ENCODE data around the gene ENPEP.
"Not testable (repeated sequence)": the region's sequence is repeated elsewhere in the genome, so short reads cannot be mapped to it uniquely, and the experiment has no call there.

ENPEP gene, protein sequence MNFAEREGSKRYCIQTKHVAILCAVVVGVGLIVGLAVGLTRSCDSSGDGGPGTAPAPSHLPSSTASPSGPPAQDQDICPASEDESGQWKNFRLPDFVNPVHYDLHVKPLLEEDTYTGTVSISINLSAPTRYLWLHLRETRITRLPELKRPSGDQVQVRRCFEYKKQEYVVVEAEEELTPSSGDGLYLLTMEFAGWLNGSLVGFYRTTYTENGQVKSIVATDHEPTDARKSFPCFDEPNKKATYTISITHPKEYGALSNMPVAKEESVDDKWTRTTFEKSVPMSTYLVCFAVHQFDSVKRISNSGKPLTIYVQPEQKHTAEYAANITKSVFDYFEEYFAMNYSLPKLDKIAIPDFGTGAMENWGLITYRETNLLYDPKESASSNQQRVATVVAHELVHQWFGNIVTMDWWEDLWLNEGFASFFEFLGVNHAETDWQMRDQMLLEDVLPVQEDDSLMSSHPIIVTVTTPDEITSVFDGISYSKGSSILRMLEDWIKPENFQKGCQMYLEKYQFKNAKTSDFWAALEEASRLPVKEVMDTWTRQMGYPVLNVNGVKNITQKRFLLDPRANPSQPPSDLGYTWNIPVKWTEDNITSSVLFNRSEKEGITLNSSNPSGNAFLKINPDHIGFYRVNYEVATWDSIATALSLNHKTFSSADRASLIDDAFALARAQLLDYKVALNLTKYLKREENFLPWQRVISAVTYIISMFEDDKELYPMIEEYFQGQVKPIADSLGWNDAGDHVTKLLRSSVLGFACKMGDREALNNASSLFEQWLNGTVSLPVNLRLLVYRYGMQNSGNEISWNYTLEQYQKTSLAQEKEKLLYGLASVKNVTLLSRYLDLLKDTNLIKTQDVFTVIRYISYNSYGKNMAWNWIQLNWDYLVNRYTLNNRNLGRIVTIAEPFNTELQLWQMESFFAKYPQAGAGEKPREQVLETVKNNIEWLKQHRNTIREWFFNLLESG

DNA sequence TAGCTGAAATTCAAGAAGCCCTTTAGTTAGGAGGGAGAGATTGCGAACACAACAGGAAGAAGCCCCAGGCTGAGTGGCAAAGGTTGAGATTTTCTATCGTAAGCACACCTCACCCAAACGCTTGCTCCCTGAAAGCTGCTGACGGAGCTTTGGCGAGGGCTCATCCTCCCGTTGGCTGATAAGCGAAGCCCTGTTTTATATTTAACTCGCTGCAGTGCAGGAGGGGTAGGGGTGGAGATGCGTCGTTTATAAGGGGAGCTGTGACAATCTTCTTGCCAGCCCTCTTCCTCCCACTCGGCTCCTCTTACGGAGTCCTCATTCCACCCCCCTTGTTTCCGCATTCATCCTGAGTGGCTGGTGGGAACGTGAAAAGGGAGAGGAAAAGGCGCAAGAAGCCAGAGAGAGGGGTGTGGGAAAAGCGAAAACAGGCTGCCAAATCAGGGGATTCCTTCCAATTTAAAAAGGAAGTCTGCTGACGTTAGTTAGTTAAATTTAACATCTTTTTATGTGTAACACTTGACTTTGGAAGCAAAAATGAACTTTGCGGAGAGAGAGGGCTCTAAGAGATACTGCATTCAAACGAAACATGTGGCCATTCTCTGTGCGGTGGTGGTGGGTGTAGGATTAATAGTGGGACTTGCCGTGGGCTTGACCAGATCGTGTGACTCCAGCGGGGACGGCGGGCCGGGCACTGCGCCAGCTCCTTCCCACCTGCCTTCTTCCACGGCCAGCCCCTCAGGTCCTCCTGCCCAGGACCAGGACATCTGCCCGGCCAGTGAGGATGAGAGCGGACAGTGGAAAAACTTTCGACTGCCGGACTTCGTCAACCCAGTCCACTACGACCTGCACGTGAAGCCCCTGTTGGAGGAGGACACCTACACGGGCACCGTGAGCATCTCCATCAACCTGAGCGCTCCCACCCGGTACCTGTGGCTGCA is at the start of gene ENPEP:
ENPEP (plus strand) TSS at position 275 of the 938 bp plus-strand sequence; CDS start at position 535, 260 bp downstream.
- DNase-seq (ENCODE audit: low spot score) = no peak

DNA sequence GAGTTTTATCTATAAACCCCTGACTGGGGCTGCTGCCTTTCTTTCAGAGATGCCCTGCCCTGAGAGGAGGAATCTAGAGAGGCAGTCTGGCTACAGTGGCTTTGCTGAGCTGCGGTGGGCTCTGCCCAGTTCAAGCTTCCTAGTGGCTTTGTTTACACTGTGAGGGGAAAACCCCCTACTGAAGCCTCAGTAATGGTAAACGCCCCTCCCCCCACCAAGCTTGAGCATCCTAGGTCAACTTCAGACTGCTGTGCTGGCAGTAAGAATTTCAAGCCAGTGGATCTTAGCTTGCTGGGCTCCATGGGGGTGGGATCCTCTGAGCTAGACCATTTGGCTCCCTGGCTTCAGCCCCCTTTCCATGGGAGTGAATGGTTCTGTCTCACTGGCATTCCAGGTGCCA is 44.1 kb upstream of the ENPEP start:
- not testable (repeated sequence) for DNase-seq (ENCODE audit: low spot score)

- not testable (repeated sequence) for DNase-seq (ENCODE audit: low spot score)
Measured at GRCh38 chr4:110437292-110437691, 38.7 kb upstream of the ENPEP start.

DNA sequence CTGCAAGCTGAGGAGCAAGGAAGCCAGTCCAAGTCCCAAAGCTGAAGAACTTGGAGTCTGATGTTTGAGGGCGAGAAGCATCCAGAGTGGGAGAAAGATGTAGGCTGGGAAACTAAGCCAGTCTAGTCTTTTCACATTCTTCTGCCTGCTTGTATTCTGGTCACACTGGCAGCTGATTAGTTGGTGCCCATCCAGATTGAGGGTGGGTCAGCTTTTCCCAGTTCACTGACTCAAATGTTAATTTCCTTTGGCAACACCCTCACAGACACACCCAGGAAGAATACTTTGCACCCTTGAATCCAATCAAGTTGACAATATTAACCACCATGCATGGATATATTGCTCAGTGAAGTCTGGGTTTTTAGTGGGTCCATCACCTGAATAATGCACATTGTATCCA is 36.7 kb upstream of the ENPEP start:
- DNase-seq (ENCODE audit: low spot score) = not testable (repeated sequence)

DNA sequence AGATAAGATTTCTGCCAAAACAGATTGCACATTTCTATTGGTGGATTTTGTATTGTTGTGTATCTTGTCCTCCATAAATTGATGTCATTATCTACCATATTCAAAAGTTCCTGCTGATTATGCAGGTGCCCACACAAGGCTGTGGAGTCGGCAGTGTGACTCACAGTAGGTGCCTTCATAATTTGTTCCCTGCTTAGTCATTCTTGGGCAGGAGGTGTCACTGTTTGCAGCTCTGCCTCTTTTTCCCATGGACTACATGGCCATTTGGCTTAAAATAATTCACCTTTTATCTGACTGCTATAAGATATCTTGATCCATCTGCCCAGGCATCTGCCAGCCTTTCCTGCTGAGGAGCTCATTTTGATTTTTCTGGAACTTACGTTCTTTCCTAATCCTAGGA is 33.6 kb upstream of the ENPEP start:
- DNase-seq (ENCODE audit: low spot score) = no peak

GRCh38 chr4:110442788-110443187 is 33.2 kb upstream of the ENPEP start:
- DNase-seq (ENCODE audit: low spot score) = no peak

- no peak for DNase-seq (ENCODE audit: low spot score)
Measured at GRCh38 chr4:110449947-110450346, 26.0 kb upstream of the ENPEP start.

- DNase-seq (ENCODE audit: low spot score) = no peak
Measured at GRCh38 chr4:110452546-110452945, 23.4 kb upstream of the ENPEP start.

- no peak for DNase-seq (ENCODE audit: low spot score)
Measured at GRCh38 chr4:110454441-110454840, 21.5 kb upstream of the ENPEP start.

DNA sequence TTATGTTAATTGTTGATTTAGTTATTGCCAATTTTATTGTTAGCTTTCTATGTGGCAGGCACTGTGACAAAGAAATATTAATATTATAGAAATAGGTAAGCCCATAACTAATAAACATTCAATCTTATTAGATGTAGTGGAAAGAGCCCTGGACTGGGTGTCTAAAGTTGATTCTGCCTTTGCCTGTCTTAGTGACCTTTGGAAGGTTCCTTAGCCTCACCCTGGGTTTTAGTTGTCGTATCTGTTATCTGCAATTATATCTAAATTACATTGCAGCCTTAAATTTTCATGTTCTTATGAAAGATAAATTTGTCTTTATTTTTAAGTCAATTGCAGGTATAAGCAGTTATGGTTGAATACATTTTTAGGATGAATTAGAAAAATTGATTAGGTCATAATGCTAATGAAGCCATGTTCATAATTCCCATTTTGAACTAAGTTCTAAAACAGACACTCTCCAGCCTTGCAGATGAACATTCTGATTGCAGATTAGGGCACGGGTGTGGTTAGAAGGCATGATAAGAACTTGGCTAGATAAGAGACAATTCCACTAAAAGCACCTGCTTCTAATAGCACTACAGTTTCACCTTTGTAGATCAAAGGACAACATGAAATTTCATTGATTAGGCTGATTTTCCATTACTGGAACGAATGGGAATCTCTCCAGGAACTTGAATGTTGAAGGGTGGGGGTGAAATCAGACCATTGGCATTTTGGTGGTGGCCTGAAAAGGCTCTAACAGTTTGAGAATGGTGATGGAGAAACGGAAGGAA is 17.3 kb upstream of the ENPEP start:
- DNase-seq (ENCODE audit: low spot score) = no peak

DNA sequence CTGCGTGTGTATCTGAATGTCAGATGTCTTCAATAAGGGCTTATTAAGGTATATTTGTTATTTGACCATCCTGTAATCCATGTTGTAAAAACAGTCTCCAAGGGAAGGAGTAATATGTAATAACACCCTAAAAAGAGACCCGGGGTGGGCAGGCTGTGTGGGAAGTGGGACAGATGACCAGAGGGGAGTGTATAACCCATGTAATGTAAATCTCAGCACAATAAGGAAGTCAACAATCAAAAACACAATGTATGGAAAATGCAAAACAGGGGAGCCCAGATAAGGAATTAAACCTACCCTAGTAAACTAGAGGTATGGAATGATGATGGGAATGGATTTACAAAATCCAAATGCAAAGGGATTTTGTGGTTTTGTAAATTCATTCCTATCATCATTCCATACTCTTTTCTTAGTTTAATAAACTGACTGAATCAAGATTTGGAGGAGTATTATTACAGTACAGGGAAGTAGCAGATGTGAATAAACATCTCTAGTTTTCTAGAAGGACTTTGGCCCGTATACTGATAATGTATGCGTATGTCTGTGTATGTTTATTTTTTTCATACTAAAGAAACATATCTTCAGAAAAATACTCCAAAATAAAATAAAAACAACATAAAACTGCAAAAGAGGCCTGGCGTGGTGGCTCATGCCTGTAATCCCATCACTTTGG is 15.7 kb upstream of the ENPEP start:
- no peak for DNase-seq (ENCODE audit: low spot score)

DNA sequence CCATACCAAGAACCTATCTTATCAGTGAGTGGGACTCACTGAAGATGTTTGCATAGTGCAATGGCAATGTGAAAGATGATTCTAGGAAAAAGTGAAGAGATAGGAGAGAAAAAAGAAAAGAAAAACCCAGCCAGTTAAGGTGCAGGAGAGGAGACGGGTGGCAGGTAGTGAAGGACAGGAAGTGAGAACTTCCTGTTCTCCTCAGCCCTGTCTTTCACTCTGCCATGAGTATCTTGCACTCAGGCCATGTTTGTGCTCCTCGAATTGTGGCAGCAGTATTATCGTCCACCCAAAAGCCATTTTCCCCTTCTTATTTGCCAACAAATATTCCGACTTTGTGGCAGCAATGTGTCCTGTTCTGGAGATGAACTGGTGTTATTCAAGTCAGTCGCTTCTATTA is 8.6 kb upstream of the ENPEP start:
- no peak for DNase-seq (ENCODE audit: low spot score)

DNA sequence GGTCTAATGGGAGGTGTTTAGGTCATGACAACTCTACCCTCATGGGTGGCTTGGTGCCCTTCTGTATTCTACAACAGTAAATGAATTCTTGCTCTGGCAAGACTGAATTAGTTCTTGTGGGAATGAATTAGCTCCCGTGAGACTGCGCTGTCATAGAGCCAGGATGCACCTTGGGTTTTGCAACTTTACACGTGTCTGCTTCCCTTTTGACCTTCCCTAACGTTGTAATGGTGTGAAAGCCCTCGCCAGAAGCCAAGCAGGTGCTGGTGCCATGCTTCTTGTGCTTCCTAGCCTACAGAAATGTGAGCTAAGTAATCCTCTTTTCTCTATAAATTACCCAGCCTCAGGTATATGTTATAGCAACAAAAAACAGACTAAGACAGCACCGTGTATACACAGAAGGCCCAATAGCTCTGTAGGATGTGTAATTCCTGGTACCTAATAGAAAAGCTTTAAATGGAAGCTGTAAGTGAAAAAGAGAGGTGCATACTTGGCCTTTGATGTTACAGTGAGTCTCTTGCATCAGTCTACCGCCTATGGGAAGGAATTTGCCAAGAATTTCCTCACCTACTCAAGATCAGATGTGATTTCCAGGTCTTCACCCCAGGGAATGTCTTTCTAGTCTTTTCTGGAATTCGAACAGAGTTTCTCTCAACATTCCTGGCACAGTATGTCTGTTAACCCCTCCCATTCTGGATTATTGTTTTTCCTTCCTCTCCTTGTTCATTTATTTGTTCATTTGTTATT is 3.2 kb upstream of the ENPEP start:
- DNase-seq (ENCODE audit: low spot score) = no peak

DNA sequence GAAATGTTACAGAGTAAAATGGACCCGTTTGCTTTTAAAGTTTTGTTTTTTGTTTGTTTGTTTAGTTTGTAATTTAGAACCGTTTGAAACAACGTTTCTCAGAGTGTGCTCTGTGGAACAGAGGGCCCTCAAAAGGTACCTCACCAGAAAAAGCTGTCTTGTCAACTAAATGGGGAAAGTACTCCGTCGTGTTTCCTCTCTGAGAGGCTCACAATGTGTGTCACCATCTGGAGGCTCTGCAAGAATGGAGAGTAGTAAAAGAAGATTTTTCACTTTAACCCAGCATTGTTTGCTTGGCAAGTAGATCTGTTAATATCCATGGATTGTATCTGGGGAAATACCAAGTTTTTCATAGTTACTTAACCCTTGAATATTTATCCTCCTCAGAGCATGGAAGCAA is 1.5 kb upstream of the ENPEP start:
- DNase-seq (ENCODE audit: low spot score) = no peak

GRCh38 chr4:110475080-110475479 is 875 bp upstream of the ENPEP start:
- DNase-seq (ENCODE audit: low spot score) = not testable (repeated sequence)

- no peak for DNase-seq (ENCODE audit: low spot score)
Measured at GRCh38 chr4:110477836-110478235, 1.9 kb downstream of the ENPEP start.

DNA sequence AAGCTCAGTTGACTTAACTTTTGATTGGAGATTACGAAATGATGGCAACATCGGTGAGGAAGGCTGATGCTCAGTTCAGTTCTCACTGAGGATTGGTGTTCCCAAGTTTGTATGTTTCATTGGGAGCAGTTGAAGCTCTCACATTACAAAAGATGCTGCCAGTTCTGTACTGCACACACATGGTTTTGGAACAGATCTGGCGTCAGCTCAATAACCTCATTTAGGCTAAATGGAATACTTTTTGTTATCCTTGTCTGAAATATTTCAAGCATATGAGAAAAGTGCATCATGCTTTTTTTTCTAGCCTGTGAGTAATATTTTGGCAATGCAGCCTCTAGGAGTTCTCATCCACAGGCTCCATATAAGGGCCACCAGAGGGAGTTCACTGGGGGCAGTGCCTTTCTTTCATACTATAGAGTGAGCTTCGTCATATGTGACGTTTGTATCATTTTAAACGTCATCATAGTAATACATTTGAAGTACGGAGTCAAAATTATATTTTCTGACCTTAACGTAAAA is 4.1 kb downstream of the ENPEP start:
- DNase-seq (ENCODE audit: low spot score) = no peak

DNA sequence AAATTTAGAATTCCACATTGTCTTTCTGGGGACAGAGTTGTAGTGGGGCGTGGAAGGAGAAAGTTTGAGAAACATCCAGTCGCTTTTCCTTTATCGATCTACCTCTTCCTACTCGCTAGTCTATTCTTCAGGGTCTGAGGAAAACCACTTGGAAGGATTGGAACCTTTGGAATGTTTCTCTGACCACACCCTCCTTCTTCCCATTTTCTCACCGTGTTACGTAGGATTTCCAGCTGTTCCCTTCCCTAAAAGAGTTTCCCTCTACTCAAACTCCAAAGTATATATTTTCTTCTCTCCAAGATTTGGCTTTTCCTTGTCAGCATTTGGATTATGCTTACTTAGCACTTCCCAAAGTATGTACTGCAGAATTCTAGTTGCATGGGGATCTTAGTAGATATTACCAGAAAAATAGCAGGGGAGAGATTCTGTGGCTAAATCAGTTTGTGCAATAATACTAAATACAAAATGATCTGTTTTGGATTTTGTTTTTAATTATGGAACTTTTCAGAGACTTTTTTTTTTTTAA is 4.9 kb downstream of the ENPEP start:
- DNase-seq (ENCODE audit: low spot score) = no peak

- no peak for DNase-seq (ENCODE audit: low spot score)
Measured at GRCh38 chr4:110483516-110483915, 7.6 kb downstream of the ENPEP start.

All from globus pallidus (tissue), 1 donor.